IMR-90 (cell line): ENCODE data around the gene RMND1. TPM values are rescaled to one million over a fixed set of nuclear protein-coding genes. Genes with fewer than 3 reads are reported as not detected.

Experiments
- ATAC-seq: fragments of 200-7000 bp; cut with Tn5 transposase; 2 replicates; pipeline ENCODE4 v1.9.1; 2020; ENCODE audit warnings: low read depth, mild to moderate bottlenecking, moderate library complexity
- BruUV-seq: library from RNA; stranded (reverse); fragments of 400-500 nt; replicated peaks from 2 replicates; lab custom pipeline; 2021; lab: Mats Ljungman, UMichigan
- CTCF ChIA-PET: fragments of 300-600 bp; formaldehyde crosslinking; extraction: SDS; loops from one replicate; lab custom pipeline; 2021; ENCODE audit warnings: antibody characterized with exemption; lab: Yijun Ruan, JAX
- POLR2A ChIA-PET: fragments of 300-600 bp; sonication (Branson Sonifier 250); formaldehyde crosslinking; loops from one replicate; lab custom pipeline; 2022; ENCODE audit warnings: antibody characterized with exemption; ENCODE audit not compliant: unreplicated experiment; lab: Charles Lee
- DNase-seq: peaks from one replicate; pipeline ENCODE4 v3.0.0; 2013
- H2AFZ ChIP-seq: replicated peaks from 2 replicates; pipeline ENCODE3; 2013; ENCODE audit warnings: low read length, mild to moderate bottlenecking; ENCODE audit not compliant: poor library complexity
- H2AK5ac ChIP-seq: 2 replicates; pipeline ENCODE4 v1.6.1; 2013; ENCODE audit warnings: low read depth, low read length, inconsistent platforms
- H2AK9ac ChIP-seq: replicated peaks from 2 replicates; pipeline ENCODE3; 2013; ENCODE audit warnings: mild to moderate bottlenecking, low read depth, low read length, moderate library complexity; ENCODE audit not compliant: poor library complexity
- H2BK120ac ChIP-seq: 2 replicates; pipeline ENCODE4 v1.6.1; 2013; ENCODE audit warnings: low read depth, low read length, inconsistent platforms
- H2BK15ac ChIP-seq: 3 replicates; pipeline ENCODE4 v1.6.1; 2013; ENCODE audit warnings: low read depth, low read length, inconsistent platforms
- H2BK20ac ChIP-seq: 2 replicates; pipeline ENCODE4 v1.6.1; 2013; ENCODE audit warnings: low read depth, mild to moderate bottlenecking, inconsistent platforms, low read length, moderate library complexity
- H2BK5ac ChIP-seq: 2 replicates; pipeline ENCODE4 v1.6.1; 2013; ENCODE audit warnings: mild to moderate bottlenecking, low read depth, low read length, inconsistent platforms; ENCODE audit not compliant: poor library complexity, severe bottlenecking
- H3K14ac ChIP-seq: replicated peaks from 2 replicates; pipeline ENCODE4 v1.6.1; 2013; ENCODE audit warnings: low read depth, low read length, inconsistent platforms
- H3K18ac ChIP-seq: 2 replicates; pipeline ENCODE4 v1.6.1; 2013; ENCODE audit warnings: low read depth, low read length, control low read depth
- H3K23ac ChIP-seq: 2 replicates; pipeline ENCODE4 v1.6.1; 2013; ENCODE audit warnings: low read depth, low read length, inconsistent platforms
- H3K27ac ChIP-seq: 2 replicates; pipeline ENCODE4 v1.5.1; 2013; ENCODE audit warnings: mild to moderate bottlenecking, control low read depth, low read length; ENCODE audit not compliant: insufficient read depth
- H3K27me3 ChIP-seq: 2 replicates; pipeline ENCODE4 v1.6.1; 2013; ENCODE audit warnings: low read length; ENCODE audit not compliant: control insufficient read depth, insufficient read depth
- H3K36me3 ChIP-seq: 2 replicates; pipeline ENCODE4 v1.6.1; 2013; ENCODE audit warnings: low read length, mixed read lengths; ENCODE audit not compliant: control insufficient read depth, insufficient read depth
- H3K4ac ChIP-seq: 2 replicates; pipeline ENCODE4 v1.6.1; 2013; ENCODE audit warnings: low read depth, low read length, inconsistent platforms
- H3K4me1 ChIP-seq: 2 replicates; pipeline ENCODE4 v1.6.1; 2013; ENCODE audit warnings: low read length, mixed read lengths; ENCODE audit not compliant: control insufficient read depth, insufficient read depth
- H3K4me2 ChIP-seq: 2 replicates; pipeline ENCODE4 v1.6.1; 2013; ENCODE audit warnings: low read depth, mild to moderate bottlenecking, control low read depth, low read length, moderate library complexity
- H3K4me3 ChIP-seq: 2 replicates; pipeline ENCODE4 v1.5.1; 2013; ENCODE audit warnings: low read depth, mild to moderate bottlenecking, control low read depth, low read length, moderate library complexity; ENCODE audit not compliant: insufficient read depth
- H3K56ac ChIP-seq: 2 replicates; pipeline ENCODE4 v1.6.1; 2013; ENCODE audit warnings: low read length, inconsistent platforms; ENCODE audit not compliant: insufficient read depth; ENCODE audit errors: extremely low read depth
- H3K79me1 ChIP-seq, 2 experiments: 2 replicates each; pipeline ENCODE4 v1.6.1; 2013; ENCODE audit warnings: low read length in 2 of 2, inconsistent platforms in 1 of 2, low read depth in 1 of 2
- H3K9ac ChIP-seq: 2 replicates; pipeline ENCODE4 v1.6.1; 2013; ENCODE audit warnings: low read depth, low read length, control low read depth
- H3K9me1 ChIP-seq: 2 replicates; pipeline ENCODE4 v1.6.1; 2013; ENCODE audit warnings: low read length, inconsistent platforms; ENCODE audit not compliant: insufficient read depth
- H3K9me3 ChIP-seq: 2 replicates; pipeline ENCODE4 v1.6.1; 2013; ENCODE audit warnings: low read length; ENCODE audit not compliant: control insufficient read depth, insufficient read depth
- H4K20me1 ChIP-seq: 2 replicates; pipeline ENCODE4 v1.6.1; 2013; ENCODE audit warnings: low read length, inconsistent platforms; ENCODE audit not compliant: insufficient read depth
- H4K5ac ChIP-seq: 2 replicates; pipeline ENCODE4 v1.6.1; 2013; ENCODE audit warnings: mild to moderate bottlenecking, low read depth, low read length, control low read depth
- H4K8ac ChIP-seq, 2 experiments: 2 replicates each; pipeline ENCODE4 v1.6.1; 2013; ENCODE audit warnings: low read depth in 2 of 2, low read length in 2 of 2, control low read depth in 1 of 2, inconsistent platforms in 1 of 2
- H4K91ac ChIP-seq: 2 replicates; pipeline ENCODE4 v1.6.1; 2013; ENCODE audit warnings: low read depth, low read length, inconsistent platforms; ENCODE audit not compliant: insufficient read depth
- BHLHE40 ChIP-seq: fragments of 150-350 bp; IDR thresholded peaks from 2 replicates; pipeline ENCODE4 v1.6.1; 2016; ENCODE audit warnings: mild to moderate bottlenecking, low read depth, low read length
- CEBPB ChIP-seq: IDR thresholded peaks from 2 replicates; pipeline ENCODE4 v1.6.1; 2012; ENCODE audit warnings: low read depth, low read length, improper control_type of control experiment
- CHD1 ChIP-seq: IDR thresholded peaks from 2 replicates; pipeline ENCODE4 v1.6.1; 2012; ENCODE audit warnings: low read depth, low read length, improper control_type of control experiment
- FOS ChIP-seq: fragments of 150-350 bp; IDR thresholded peaks from 2 replicates; pipeline ENCODE4 v1.6.1; 2016; ENCODE audit warnings: low read depth, low read length
- MAFK ChIP-seq: IDR thresholded peaks from 2 replicates; pipeline ENCODE4 v1.6.1; 2012; ENCODE audit warnings: low read depth, low read length, improper control_type of control experiment
- MAZ ChIP-seq: IDR thresholded peaks from 2 replicates; pipeline ENCODE4 v1.6.1; 2012; ENCODE audit warnings: low read depth, mild to moderate bottlenecking, low read length, improper control_type of control experiment, moderate library complexity, borderline replicate concordance
- MXI1 ChIP-seq: IDR thresholded peaks from 2 replicates; pipeline ENCODE4 v1.6.1; 2012; ENCODE audit warnings: low read depth, mild to moderate bottlenecking, low read length, moderate library complexity, borderline replicate concordance
- POLR2A ChIP-seq: IDR thresholded peaks from 2 replicates; pipeline ENCODE4 v1.6.1; 2012; ENCODE audit warnings: mild to moderate bottlenecking, low read depth, low read length
- RAD21 ChIP-seq: IDR thresholded peaks from 2 replicates; pipeline ENCODE4 v1.6.1; 2012; ENCODE audit warnings: low read length, improper control_type of control experiment
- RCOR1 ChIP-seq: IDR thresholded peaks from 2 replicates; pipeline ENCODE4 v1.6.1; 2012; ENCODE audit warnings: mild to moderate bottlenecking, low read length, improper control_type of control experiment; ENCODE audit not compliant: insufficient replicate concordance
- SMC3 ChIP-seq: fragments of 150-350 bp; IDR thresholded peaks from 2 replicates; pipeline ENCODE4 v1.6.1; 2016; ENCODE audit warnings: low read depth, mild to moderate bottlenecking, antibody characterized with exemption, low read length, moderate library complexity
- WGBS, 2 experiments: methylation state at CpG; one replicate each; pipeline versions ENCODE4 v1.1.5 to v1.1.7; 2013; ENCODE audit warnings: missing lambda C conversion rate in 2 of 2; ENCODE audit not compliant: insufficient read length in 1 of 2; ENCODE audit errors: extremely low coverage in 2 of 2; 5-methylcytosine and 5-hydroxymethylcytosine counted together
- dilution Hi-C: fragments of 300-500 bp; cut with HindIII; formaldehyde crosslinking; loops from one replicate; pipeline ENCODE4 v1.14.3; 2018; ENCODE audit warnings: low sequenced_read_pairs; ENCODE audit not compliant: unreplicated experiment
- in situ Hi-C: fragments of 300-500 bp; cut with MboI; formaldehyde crosslinking; loops from 3 replicates; pipeline ENCODE4 v1.14.3; 2019; ENCODE audit warnings: low sequenced_read_pairs, inconsistent platforms, mixed read lengths
- intact Hi-C: fragments of 100-400 bp; cut with micrococcal nuclease; formaldehyde crosslinking; loops from 2 replicates; pipeline ENCODE4 v1.10.0; 2022
- polyA plus RNA-seq, 3 experiments: library from polyadenylated mRNA; depleted of rRNA; stranded (reverse); fragments of >200 nt; gene quantifications; 2 replicates each; pipeline ENCODE4 v1.2.3, GENCODE V29; 2012; ENCODE audit warnings: low replicate concordance in 1 of 3
- total RNA-seq: library from RNA; depleted of rRNA; stranded (reverse); fragments of >200 nt; gene quantifications from 2 replicates; pipeline ENCODE4 v1.2.3, GENCODE V29; 2012
- TF ChIP-seq, protein P1 (sequence below): conservative IDR thresholded peaks from 2 replicates; pipeline ENCODE4 v1.5.1; 2012; ENCODE audit warnings: mild to moderate bottlenecking, low read depth, low read length, improper control_type of control experiment

Gene RMND1
- total and polyA plus RNA-seq, 2 of the 4 experiments (the other 2 are of a cell fraction): 13.1 to 24.6 TPM

DNA sequence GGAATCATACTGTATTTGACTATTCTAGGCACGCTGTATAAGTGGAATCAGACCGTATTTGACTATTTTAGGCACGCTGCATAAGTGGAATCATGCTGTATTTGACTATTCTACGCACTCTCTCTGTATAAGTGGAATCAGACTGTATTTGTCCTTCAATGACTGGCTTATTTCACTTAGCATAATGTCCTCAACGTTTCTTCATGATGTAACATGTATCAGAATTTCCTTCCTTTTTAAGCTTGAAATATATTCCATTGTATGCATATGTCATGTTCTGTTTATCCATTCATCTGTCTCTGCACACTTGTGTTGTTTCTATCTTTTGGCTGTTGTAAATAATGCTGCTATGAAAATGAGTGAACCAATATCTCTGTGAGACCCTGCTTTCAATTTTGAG is 47.6 kb upstream of the RMND1 start:
- no peak overlapping the region for H3K23ac ChIP-seq
- no peaks in the 10 kb centered on the region for H3K9me3 ChIP-seq
- CTCF ChIA-PET: no interaction called here
- no peak overlapping the region for H4K8ac ChIP-seq
- peaks cover 3% of the 10 kb centered on the region; the same call in 1 of the 2 replicates for H3K9me1 ChIP-seq
- BruUV-seq: no TSS peak
- no peak overlapping the region for H3K4ac ChIP-seq
- no peak overlapping the region for H3K56ac ChIP-seq
- no peak overlapping the region for H2BK5ac ChIP-seq
- no peaks in the 10 kb centered on the region for H3K79me1 ChIP-seq
- no peak for ATAC-seq
- no peak overlapping the region for H2AK9ac ChIP-seq
- intact Hi-C loops: no loop called here
- H3K27ac ChIP-seq: no peak overlapping the region
- no peak overlapping the region for H3K14ac ChIP-seq
- no peaks in the 10 kb centered on the region for H4K20me1 ChIP-seq
- H2AK5ac ChIP-seq: no peak overlapping the region
- dilution Hi-C loops: no loop called here
- H4K91ac ChIP-seq: no peak overlapping the region
- H2BK120ac ChIP-seq: no peak overlapping the region
- H3K4me3 ChIP-seq: no peak overlapping the region
- in situ Hi-C loops: no loop called here
- no peak overlapping the region for H2BK15ac ChIP-seq
- no peak overlapping the region for H2AFZ ChIP-seq
- H2BK20ac ChIP-seq: no peak overlapping the region
- POLR2A ChIA-PET: no interaction called here
- TF ChIP-seq CHD1 (no peak), BHLHE40 (no peak), SMC3 (no peak), FOS (no peak), POLR2A (no peak), CEBPB (no peak), MXI1 (no peak), RAD21 (no peak), MAFK (no peak), RCOR1 (no peak), MAZ (no peak)
- TF ChIP-seq, protein P1, sequence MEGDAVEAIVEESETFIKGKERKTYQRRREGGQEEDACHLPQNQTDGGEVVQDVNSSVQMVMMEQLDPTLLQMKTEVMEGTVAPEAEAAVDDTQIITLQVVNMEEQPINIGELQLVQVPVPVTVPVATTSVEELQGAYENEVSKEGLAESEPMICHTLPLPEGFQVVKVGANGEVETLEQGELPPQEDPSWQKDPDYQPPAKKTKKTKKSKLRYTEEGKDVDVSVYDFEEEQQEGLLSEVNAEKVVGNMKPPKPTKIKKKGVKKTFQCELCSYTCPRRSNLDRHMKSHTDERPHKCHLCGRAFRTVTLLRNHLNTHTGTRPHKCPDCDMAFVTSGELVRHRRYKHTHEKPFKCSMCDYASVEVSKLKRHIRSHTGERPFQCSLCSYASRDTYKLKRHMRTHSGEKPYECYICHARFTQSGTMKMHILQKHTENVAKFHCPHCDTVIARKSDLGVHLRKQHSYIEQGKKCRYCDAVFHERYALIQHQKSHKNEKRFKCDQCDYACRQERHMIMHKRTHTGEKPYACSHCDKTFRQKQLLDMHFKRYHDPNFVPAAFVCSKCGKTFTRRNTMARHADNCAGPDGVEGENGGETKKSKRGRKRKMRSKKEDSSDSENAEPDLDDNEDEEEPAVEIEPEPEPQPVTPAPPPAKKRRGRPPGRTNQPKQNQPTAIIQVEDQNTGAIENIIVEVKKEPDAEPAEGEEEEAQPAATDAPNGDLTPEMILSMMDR: no peak
- WGBS, 2 experiments: no CpG with 5 or more reads among the region's 5 CpGs
- no peak overlapping the region for H3K4me2 ChIP-seq
- H3K27me3 ChIP-seq: no peaks in the 10 kb centered on the region
- H3K36me3 ChIP-seq: no peaks in the 10 kb centered on the region
- no peak overlapping the region for H4K5ac ChIP-seq
- DNase-seq: no peak
- H3K9ac ChIP-seq: no peak overlapping the region
- H3K18ac ChIP-seq: no peak overlapping the region
- peaks cover 3% of the 10 kb centered on the region; the same call in 1 of the 2 replicates for H3K4me1 ChIP-seq
